Ishikawa (cell line): ENCODE measurements around the gene LCK.

ENCODE experiments used
- CEBPB ChIP-seq: IDR thresholded peaks from 2 replicates; pipeline ENCODE4 v1.6.1; 2012
- CREB1 ChIP-seq: IDR thresholded peaks from 2 replicates; pipeline ENCODE4 v1.6.1; 2012; ENCODE audit warnings: low read depth
- EGR1 ChIP-seq: IDR thresholded peaks from 2 replicates; pipeline ENCODE4 v1.6.1; 2012
- EP300 ChIP-seq: IDR thresholded peaks from 2 replicates; pipeline ENCODE4 v1.6.1; 2012; ENCODE audit warnings: borderline replicate concordance
- FOXM1 ChIP-seq: IDR thresholded peaks from 2 replicates; pipeline ENCODE4 v1.6.1; 2012; ENCODE audit warnings: low read depth, borderline replicate concordance
- NFIC ChIP-seq: IDR thresholded peaks from 2 replicates; pipeline ENCODE4 v1.6.1; 2012
- RAD21 ChIP-seq: IDR thresholded peaks from 2 replicates; pipeline ENCODE4 v1.6.1; 2012; ENCODE audit warnings: low read depth
- REST ChIP-seq: IDR thresholded peaks from 2 replicates; pipeline ENCODE4 v1.6.1; 2012; ENCODE audit warnings: low read depth, mild to moderate bottlenecking
- TAF1 ChIP-seq: IDR thresholded peaks from 2 replicates; pipeline ENCODE4 v1.6.1; 2012; ENCODE audit warnings: low read depth, mild to moderate bottlenecking
- TCF12 ChIP-seq: IDR thresholded peaks from 2 replicates; pipeline ENCODE4 v1.6.1; 2012; ENCODE audit warnings: low read depth
- TEAD4 ChIP-seq: IDR thresholded peaks from 2 replicates; pipeline ENCODE4 v1.6.1; 2012
- USF1 ChIP-seq: IDR thresholded peaks from 2 replicates; pipeline ENCODE4 v1.6.1; 2012
- YY1 ChIP-seq: IDR thresholded peaks from 2 replicates; pipeline ENCODE4 v1.6.1; 2012; ENCODE audit warnings: low read depth
- ZBTB7A ChIP-seq: IDR thresholded peaks from 2 replicates; pipeline ENCODE4 v1.6.1; 2012; ENCODE audit warnings: low read depth
- TF ChIP-seq, protein P1 (sequence below): IDR thresholded peaks from 2 replicates; pipeline ENCODE4 v1.6.1; 2012

The LCK gene

GRCh38 chr1:32257227-32257508 lies 6.1 kb downstream of the LCK start:
- TF ChIP-seq EP300 (no peak), TAF1 (no peak), NFIC (no peak), EGR1 (no peak), FOXM1 (no peak), ZBTB7A (no peak), CEBPB (no peak), TEAD4 (no peak), YY1 (no peak), TCF12 (no peak), REST (no peak), USF1 (no peak), RAD21 (no peak), CREB1 (no peak)
- TF ChIP-seq, protein P1, sequence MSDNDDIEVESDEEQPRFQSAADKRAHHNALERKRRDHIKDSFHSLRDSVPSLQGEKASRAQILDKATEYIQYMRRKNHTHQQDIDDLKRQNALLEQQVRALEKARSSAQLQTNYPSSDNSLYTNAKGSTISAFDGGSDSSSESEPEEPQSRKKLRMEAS, result no peak

GRCh38 chr1:32263744-32264143 lies 12.7 kb downstream of the LCK start:
- TF ChIP-seq TAF1 (no peak), CEBPB (no peak), FOXM1 (no peak), TCF12 (no peak), YY1 (no peak), USF1 (no peak), TEAD4 (no peak), EP300 (no peak), REST (no peak), RAD21 (no peak), ZBTB7A (no peak), NFIC (no peak), CREB1 (no peak)
- TF ChIP-seq, protein P1, result no peak

GRCh38 chr1:32265846-32266245 lies 14.8 kb downstream of the LCK start:
- no peak for TF ChIP-seq REST
- TF ChIP-seq EGR1, result no peak
- no peak for TF ChIP-seq TCF12
- no peak for TF ChIP-seq USF1
- TF ChIP-seq TAF1, result no peak
- TF ChIP-seq NFIC, result no peak
- TF ChIP-seq CEBPB, result no peak
- TF ChIP-seq, protein P1, result no peak
- no peak for TF ChIP-seq CREB1
- TF ChIP-seq FOXM1, result no peak
- no peak for TF ChIP-seq ZBTB7A
- TF ChIP-seq EP300, result no peak
- no peak for TF ChIP-seq YY1
- no peak for TF ChIP-seq TEAD4
- no peak for TF ChIP-seq RAD21

GRCh38 chr1:32266921-32267591 lies 16.0 kb downstream of the LCK start:
- TF ChIP-seq CEBPB (no peak), TEAD4 (no peak), NFIC (no peak), EGR1 (no peak), ZBTB7A (no peak), RAD21 (no peak), YY1 (no peak), FOXM1 (no peak), USF1 (no peak), EP300 (no peak), REST (no peak), TCF12 (no peak), CREB1 (no peak), TAF1 (no peak)
- TF ChIP-seq, protein P1, result no peak
